Stimulated activated naive CD8-positive, alpha-beta T cell treated with anti-CD3 and anti-CD28 coated beads, Interleukin-15, amount 100 ng/mL, for 72 hours (primary cell): ENCODE measurements around the gene CELF2.

Source experiments
- ATAC-seq: fragments of 150-1000 bp; cut with Tn5 transposase; 2 replicates; pipeline ENCODE4 v1.10.0; 2021; ENCODE audit warnings: mild to moderate bottlenecking, moderate library complexity
- DNase-seq, 2 donors: peaks; one replicate each; pipeline ENCODE4 v3.0.0; 2021 to 2022
- H3K27ac Mint-ChIP-seq, 2 donors: one replicate each; pipeline ENCODE4 v1.8.0; 2022; ENCODE audit warnings: mild to moderate bottlenecking in 2 of 2, mixed read lengths in 2 of 2, moderate library complexity in 2 of 2
- H3K27me3 Mint-ChIP-seq: one replicate; pipeline ENCODE4 v1.8.0; 2022; ENCODE audit warnings: mixed read lengths
- H3K4me1 Mint-ChIP-seq: one replicate; pipeline ENCODE4 v1.8.0; 2022; ENCODE audit warnings: mild to moderate bottlenecking, mixed read lengths
- H3K4me3 Mint-ChIP-seq, 2 donors: one replicate each; pipeline ENCODE4 v1.8.0; 2022; ENCODE audit warnings: mild to moderate bottlenecking in 2 of 2, mixed read lengths in 2 of 2, moderate library complexity in 1 of 2
- H3K9me3 Mint-ChIP-seq, 2 donors: one replicate each; pipeline ENCODE4 v1.8.0; 2022; ENCODE audit warnings: mixed read lengths in 2 of 2

Gene CELF2

GRCh38 chr10:11290156-11290890 is 272.7 kb downstream of the CELF2 start:
- H3K4me1 Mint-ChIP-seq: peaks cover 56% of the 10 kb centered on the region
- H3K27me3 Mint-ChIP-seq: no peaks in the 10 kb centered on the region
- no peak for ATAC-seq
- H3K27ac Mint-ChIP-seq: peak overlapping the region in 1 of 2 donors; percentile 86
- DNase-seq: no peak
- H3K9me3 Mint-ChIP-seq: no peaks in the 10 kb centered on the region
- H3K4me3 Mint-ChIP-seq: peak overlapping the region in 1 of 2 donors; percentile 13

- Mint-ChIP-seq H3K9me3 (no peaks in the 10 kb centered on the region), H3K27ac (peak overlapping the region; percentile 91 to 94), H3K27me3 (no peaks in the 10 kb centered on the region), H3K4me3 (no peak overlapping the region), H3K4me1 (peaks cover 68% of the 10 kb centered on the region)
- DNase-seq: no peak
- no peak for ATAC-seq
These were observed 275.1 kb downstream of the CELF2 start for GRCh38 chr10:11292576-11293302.

GRCh38 chr10:11293332-11293731 is 275.7 kb downstream of the CELF2 start:
- no peak overlapping the region for H3K4me3 Mint-ChIP-seq

GRCh38 chr10:11294831-11295450 is 277.3 kb downstream of the CELF2 start:
- ATAC-seq: no peak
- H3K4me1 Mint-ChIP-seq: peaks cover 56% of the 10 kb centered on the region
- no peak for DNase-seq
- no peaks in the 10 kb centered on the region for H3K27me3 Mint-ChIP-seq
- H3K9me3 Mint-ChIP-seq: no peaks in the 10 kb centered on the region
- peak overlapping the region; percentile 57 to 82 for H3K27ac Mint-ChIP-seq
- no peak overlapping the region for H3K4me3 Mint-ChIP-seq

More at GRCh38 chr10:11293332-11293731, 275.7 kb downstream of the CELF2 start:
- no peak for DNase-seq
- ATAC-seq: no peak
- Mint-ChIP-seq H3K9me3 (no peaks in the 10 kb centered on the region), H3K27me3 (no peaks in the 10 kb centered on the region), H3K27ac (peak overlapping the region; percentile 64 to 82), H3K4me1 (peaks cover 63% of the 10 kb centered on the region)

GRCh38 chr10:11295492-11295891 is 277.8 kb downstream of the CELF2 start:
- DNase-seq: no peak
- no peaks in the 10 kb centered on the region for H3K27me3 Mint-ChIP-seq
- no peak overlapping the region for H3K4me3 Mint-ChIP-seq
- no peaks in the 10 kb centered on the region for H3K9me3 Mint-ChIP-seq
- H3K4me1 Mint-ChIP-seq: peaks cover 51% of the 10 kb centered on the region
- peak; percentile 35 for ATAC-seq
- peak overlapping the region; percentile 57 to 82 for H3K27ac Mint-ChIP-seq

GRCh38 chr10:11297136-11297535 is 279.5 kb downstream of the CELF2 start:
- H3K4me3 Mint-ChIP-seq: no peak overlapping the region
- DNase-seq: no peak
- no peaks in the 10 kb centered on the region for H3K27me3 Mint-ChIP-seq
- peaks cover 0 to 6% of the 10 kb centered on the region in 2 donors for H3K9me3 Mint-ChIP-seq
- peaks cover 55% of the 10 kb centered on the region for H3K4me1 Mint-ChIP-seq
- no peak for ATAC-seq
- H3K27ac Mint-ChIP-seq: peak overlapping the region; percentile 13 to 30

GRCh38 chr10:11298116-11298515 is 280.4 kb downstream of the CELF2 start:
- H3K27me3 Mint-ChIP-seq: no peaks in the 10 kb centered on the region
- H3K27ac Mint-ChIP-seq: peak overlapping the region in 1 of 2 donors; percentile 59
- peaks cover 0 to 15% of the 10 kb centered on the region in 2 donors for H3K9me3 Mint-ChIP-seq
- no peak overlapping the region for H3K4me3 Mint-ChIP-seq
- peaks cover 51% of the 10 kb centered on the region for H3K4me1 Mint-ChIP-seq
- DNase-seq: no peak
- no peak for ATAC-seq

- no peak for DNase-seq
- H3K27ac Mint-ChIP-seq: no peak overlapping the region
- peak; percentile 19 for ATAC-seq
- H3K4me1 Mint-ChIP-seq: peaks cover 44% of the 10 kb centered on the region
- no peaks in the 10 kb centered on the region for H3K27me3 Mint-ChIP-seq
- H3K4me3 Mint-ChIP-seq: no peak overlapping the region
- peaks cover 0 to 25% of the 10 kb centered on the region in 2 donors for H3K9me3 Mint-ChIP-seq
These were observed 281.5 kb downstream of the CELF2 start for GRCh38 chr10:11299125-11299524.

GRCh38 chr10:11300026-11300425 is 282.4 kb downstream of the CELF2 start:
- no peak for DNase-seq
- Mint-ChIP-seq H3K27me3 (no peaks in the 10 kb centered on the region), H3K4me1 (peaks cover 39% of the 10 kb centered on the region), H3K27ac (peak overlapping the region in 1 of 2 donors; percentile 20), H3K4me3 (no peak overlapping the region), H3K9me3 (peaks cover 0 to 29% of the 10 kb centered on the region in 2 donors)
- ATAC-seq: no peak

- H3K4me1 Mint-ChIP-seq: peaks cover 33% of the 10 kb centered on the region
- DNase-seq (no peak), ATAC-seq (no peak)
- H3K27me3 Mint-ChIP-seq: no peaks in the 10 kb centered on the region
- peaks cover 0 to 30% of the 10 kb centered on the region in 2 donors for H3K9me3 Mint-ChIP-seq
- H3K4me3 Mint-ChIP-seq: no peak overlapping the region
- H3K27ac Mint-ChIP-seq: peak overlapping the region in 1 of 2 donors; percentile 20
These were observed 282.9 kb downstream of the CELF2 start for GRCh38 chr10:11300563-11300962.

GRCh38 chr10:11301571-11302111 is 284.0 kb downstream of the CELF2 start:
- peak overlapping the region in 1 of 2 donors; percentile 97 for H3K27ac Mint-ChIP-seq
- ATAC-seq (peak; percentile 50), DNase-seq (no peak)
- peaks cover 27% of the 10 kb centered on the region for H3K4me1 Mint-ChIP-seq
- no peak overlapping the region for H3K4me3 Mint-ChIP-seq
- no peaks in the 10 kb centered on the region for H3K27me3 Mint-ChIP-seq
- H3K9me3 Mint-ChIP-seq: peaks cover 1 to 37% of the 10 kb centered on the region in 2 donors

GRCh38 chr10:11302181-11302580 is 284.5 kb downstream of the CELF2 start:
- peaks cover 32% of the 10 kb centered on the region for H3K4me1 Mint-ChIP-seq
- peaks cover 7 to 43% of the 10 kb centered on the region in 2 donors for H3K9me3 Mint-ChIP-seq
- no peak for ATAC-seq
- peak overlapping the region in 1 of 2 donors; percentile 85 for H3K27ac Mint-ChIP-seq
- DNase-seq: no peak
- H3K27me3 Mint-ChIP-seq: no peaks in the 10 kb centered on the region
- H3K4me3 Mint-ChIP-seq: no peak overlapping the region

GRCh38 chr10:11303361-11304170 is 285.9 kb downstream of the CELF2 start:
- Mint-ChIP-seq H3K27ac (no peak overlapping the region), H3K4me1 (peaks cover 33% of the 10 kb centered on the region), H3K4me3 (no peak overlapping the region), H3K9me3 (peaks cover 8 to 54% of the 10 kb centered on the region in 2 donors), H3K27me3 (no peaks in the 10 kb centered on the region)
- DNase-seq (no peak), ATAC-seq (no peak)

- Mint-ChIP-seq H3K4me3 (no peak overlapping the region), H3K4me1 (peaks cover 39% of the 10 kb centered on the region), H3K9me3 (peaks cover 15 to 62% of the 10 kb centered on the region in 2 donors), H3K27me3 (no peaks in the 10 kb centered on the region), H3K27ac (no peak overlapping the region)
- DNase-seq (no peak), ATAC-seq (no peak)
These were observed 287.4 kb downstream of the CELF2 start for GRCh38 chr10:11304906-11305585.
